ENCODE data around the gene KMT2C. TPM values are rescaled to one million over a fixed set of nuclear protein-coding genes. Genes with fewer than 3 reads are reported as not detected.
A peak's percentile ranks its signal among the peaks of the same experiment; 100 is the strongest.

Gene KMT2C
- total RNA-seq, 4 donors from 2014 or later, result 59.0 to 73.9 (median 69.5) TPM

- TF ChIP-seq CTCF (IDR thresholded peaks at IDR 0.05) (no peak), POLR2A (IDR thresholded peaks at IDR 0.05; ENCODE audit: low read depth) (no peak), POLR2AphosphoS5 (IDR thresholded peaks at IDR 0.05) (no peak), EP300 (IDR thresholded peaks at IDR 0.05) (no peak)
- intact Hi-C loops (cut with DNase I), result no loop called here
- H3K36me3 ChIP-seq, result peaks cover 13 to 95% (median 72%) of the 10 kb centered on the region in 4 donors
- H3K27ac ChIP-seq (replicated peaks in 1 of 4), result no peak overlapping the region
- H3K4me3 ChIP-seq, result no peak overlapping the region
- DNase-seq (ENCODE audit: extremely low spot score), result peak; percentile 70
- H3K9me3 ChIP-seq, result peaks cover 0 to 7% (median 2%) of the 10 kb centered on the region in 4 donors
- WGBS, result 94% methylated on average over 12 of the region's 20 CpGs
- no peaks in the 10 kb centered on the region for H3K27me3 ChIP-seq
- no peaks in the 10 kb centered on the region for H3K4me1 ChIP-seq
Observed at GRCh38 chr7:152128252-152128651, 307.6 kb downstream of the KMT2C start.

GRCh38 chr7:152127229-152127628 lies 308.6 kb downstream of the KMT2C start:
- no peaks in the 10 kb centered on the region for H3K4me1 ChIP-seq
- peaks cover 0 to 7% (median 2%) of the 10 kb centered on the region in 4 donors for H3K9me3 ChIP-seq
- H3K27me3 ChIP-seq, result no peaks in the 10 kb centered on the region
- peaks cover 15 to 95% (median 73%) of the 10 kb centered on the region in 4 donors for H3K36me3 ChIP-seq
- no peak overlapping the region for H3K4me3 ChIP-seq
- intact Hi-C loops (cut with DNase I), result no loop called here
- TF ChIP-seq EP300 (IDR thresholded peaks at IDR 0.05), result no peak
- TF ChIP-seq CTCF (IDR thresholded peaks at IDR 0.05), result no peak
- TF ChIP-seq POLR2AphosphoS5 (IDR thresholded peaks at IDR 0.05), result no peak
- TF ChIP-seq POLR2A (IDR thresholded peaks at IDR 0.05; ENCODE audit: low read depth), result no peak
- 93% methylated on average over 19 of the region's 19 CpGs for WGBS
- no peak overlapping the region for H3K27ac ChIP-seq (replicated peaks in 1 of 4)
- DNase-seq (ENCODE audit: extremely low spot score), result peak; percentile 39

- Histone ChIP-seq H3K36me3 (peaks cover 20 to 95% (median 73%) of the 10 kb centered on the region in 4 donors), H3K27me3 (no peaks in the 10 kb centered on the region), H3K27ac (replicated peaks in 1 of 4) (no peak overlapping the region), H3K4me1 (no peaks in the 10 kb centered on the region), H3K9me3 (peaks cover 0 to 7% (median 2%) of the 10 kb centered on the region in 4 donors), H3K4me3 (no peak overlapping the region)
- intact Hi-C loops (cut with DNase I), result no loop called here
- 96% methylated on average over 7 of the region's 7 CpGs for WGBS
- TF ChIP-seq POLR2AphosphoS5 (IDR thresholded peaks at IDR 0.05) (no peak), POLR2A (IDR thresholded peaks at IDR 0.05; ENCODE audit: low read depth) (no peak), EP300 (IDR thresholded peaks at IDR 0.05) (no peak), CTCF (IDR thresholded peaks at IDR 0.05) (no peak)
- DNase-seq (ENCODE audit: extremely low spot score), result peak; percentile 5
Observed at GRCh38 chr7:152126741-152127140, 309.1 kb downstream of the KMT2C start.

- WGBS, result 88% methylated on average over 1 of the region's 1 CpG
- no peak overlapping the region for H3K4me3 ChIP-seq
- peaks cover 48 to 97% (median 80%) of the 10 kb centered on the region in 4 donors for H3K36me3 ChIP-seq
- H3K4me1 ChIP-seq, result no peaks in the 10 kb centered on the region
- H3K27me3 ChIP-seq, result no peaks in the 10 kb centered on the region
- TF ChIP-seq CTCF (IDR thresholded peaks at IDR 0.05) (no peak), POLR2AphosphoS5 (IDR thresholded peaks at IDR 0.05) (no peak), POLR2A (IDR thresholded peaks at IDR 0.05; ENCODE audit: low read depth) (no peak), EP300 (IDR thresholded peaks at IDR 0.05) (no peak)
- intact Hi-C loops (cut with DNase I), result no loop called here
- H3K27ac ChIP-seq (replicated peaks in 1 of 4), result no peak overlapping the region
- no peak for DNase-seq (ENCODE audit: extremely low spot score)
- peaks cover 0 to 7% (median 2%) of the 10 kb centered on the region in 4 donors for H3K9me3 ChIP-seq
Observed at GRCh38 chr7:152122540-152122939, 313.3 kb downstream of the KMT2C start.

- TF ChIP-seq POLR2A (IDR thresholded peaks at IDR 0.05; ENCODE audit: low read depth) (no peak), EP300 (IDR thresholded peaks at IDR 0.05) (no peak), CTCF (IDR thresholded peaks at IDR 0.05) (no peak)
- DNase-seq (ENCODE audit: extremely low spot score), result peak; percentile 50
- Histone ChIP-seq H3K4me3 (no peak overlapping the region), H3K36me3 (peaks cover 53 to 97% (median 80%) of the 10 kb centered on the region in 4 donors), H3K9me3 (peaks cover 0 to 7% (median 2%) of the 10 kb centered on the region in 4 donors), H3K4me1 (no peaks in the 10 kb centered on the region), H3K27ac (replicated peaks in 1 of 4) (no peak overlapping the region), H3K27me3 (no peaks in the 10 kb centered on the region)
- 97% methylated on average over 9 of the region's 9 CpGs for WGBS
- intact Hi-C loops (cut with DNase I), result no loop called here
Observed at GRCh38 chr7:152121432-152121831, 314.4 kb downstream of the KMT2C start.

All from esophagus muscularis mucosa (tissue), 4 donors.